Smooth muscle cell of bladder (primary cell): ENCODE measurements around the gene LDLRAD3. TPM values are rescaled to one million over a fixed set of nuclear protein-coding genes. Genes with fewer than 3 reads are reported as not detected.

Experiments used
- total RNA-seq: library from RNA; depleted of rRNA; stranded (reverse); fragments of >200 nt; gene quantifications from 2 replicates; pipeline ENCODE4 v1.2.3, GENCODE V29; 2014

LDLRAD3 gene
- total RNA-seq: 4.3 and 10.8 TPM in 2 replicates

GRCh38 chr11:35943713-35944502, at the start of gene LDLRAD3:
TSS of gene LDLRAD3 (plus strand) at chr11:35944062. CDS start at chr11:35944099, 37 bp downstream.

